HG03095 (cell line): ENCODE data around the gene CALCR.
"Not testable (repeated sequence)": the region's sequence is repeated elsewhere in the genome, so short reads cannot be mapped to it uniquely, and the experiment has no call there.

Experiments
- ATAC-seq: cut with Tn5 transposase; IDR thresholded peaks from one replicate; pipeline ENCODE4 v1.9.1; 2021; ENCODE audit warnings: moderate library complexity; ENCODE audit not compliant: unreplicated experiment

The CALCR gene

GRCh38 chr7:93562936-93563335 lies 11.6 kb downstream of the CALCR start:
- ATAC-seq = no peak

GRCh38 chr7:93562106-93562505 lies 12.4 kb downstream of the CALCR start:
- ATAC-seq = no peak

GRCh38 chr7:93559639-93560491 lies 14.7 kb downstream of the CALCR start:
- no peak for ATAC-seq

GRCh38 chr7:93558705-93559614 lies 15.6 kb downstream of the CALCR start:
- ATAC-seq = no peak

- ATAC-seq = no peak
Observed at GRCh38 chr7:93551931-93552330, 22.6 kb downstream of the CALCR start.

GRCh38 chr7:93551063-93551895 lies 23.2 kb downstream of the CALCR start:
- ATAC-seq = no peak

GRCh38 chr7:93547716-93548115 lies 26.8 kb downstream of the CALCR start:
- no peak for ATAC-seq

- ATAC-seq = no peak
Observed at GRCh38 chr7:93544691-93545090, 29.8 kb downstream of the CALCR start.

- ATAC-seq = no peak
Observed at GRCh38 chr7:93538061-93538460, 36.5 kb downstream of the CALCR start.

GRCh38 chr7:93535616-93536015 lies 38.9 kb downstream of the CALCR start:
- ATAC-seq = no peak

GRCh38 chr7:93530701-93531100 lies 43.8 kb downstream of the CALCR start:
- no peak for ATAC-seq

- no peak for ATAC-seq
Observed at GRCh38 chr7:93516834-93517233, 57.7 kb downstream of the CALCR start.

GRCh38 chr7:93515144-93515543 lies 59.4 kb downstream of the CALCR start:
- ATAC-seq = no peak

GRCh38 chr7:93509303-93509702 lies 65.2 kb downstream of the CALCR start:
- no peak for ATAC-seq

- ATAC-seq = no peak
Observed at GRCh38 chr7:93503088-93503487, 71.4 kb downstream of the CALCR start.

- ATAC-seq = not testable (repeated sequence)
Observed at GRCh38 chr7:93491860-93492259, 82.7 kb downstream of the CALCR start.

GRCh38 chr7:93476491-93477344 lies 97.8 kb downstream of the CALCR start:
- ATAC-seq = no peak

- no peak for ATAC-seq
Observed at GRCh38 chr7:93475811-93476210, 98.7 kb downstream of the CALCR start.

- no peak for ATAC-seq
Observed at GRCh38 chr7:93471456-93471855, 103.1 kb downstream of the CALCR start.

- ATAC-seq = no peak
Observed at GRCh38 chr7:93463764-93464163, 110.8 kb downstream of the CALCR start.
